Endothelial cell of umbilical vein (primary cell): ENCODE data around the gene RGL4. TPM values are rescaled to one million over a fixed set of nuclear protein-coding genes. Genes with fewer than 3 reads are reported as not detected.

Experiments
- BruUV-seq: library from RNA; stranded (reverse); fragments of 400-500 nt; replicated peaks from 2 replicates; lab custom pipeline; 2021; lab: Mats Ljungman, UMichigan
- CTCF ChIA-PET: fragments of 300-600, 350-600 bp; sonication (Branson Sonifier 250); formaldehyde crosslinking; loops from one replicate; lab custom pipeline; 2021; ENCODE audit warnings: antibody characterized with exemption, inconsistent platforms; lab: Charles Lee
- POLR2A ChIA-PET: fragments of 300-600, 350-600 bp; sonication (Branson Sonifier 250); formaldehyde crosslinking; loops from one replicate; lab custom pipeline; 2021; ENCODE audit warnings: antibody characterized with exemption, inconsistent platforms; lab: Charles Lee
- DNase-seq: peaks from one replicate; pipeline ENCODE4 v3.0.0-alpha.2; 2011; ENCODE audit warnings: low read depth, low spot score
- FAIRE-seq: peaks from 2 replicates; lab custom pipeline; 2011; peaks lifted over from hg19 to GRCh38; lab: Jason Lieb, UNC
- H2AFZ ChIP-seq: 2 replicates; pipeline ENCODE4 v1.6.0; 2012; ENCODE audit warnings: low read depth, low read length, control low read depth, inconsistent platforms
- H3K27ac ChIP-seq: 2 replicates; pipeline ENCODE4 v1.5.1; 2011; ENCODE audit warnings: low read depth, mild to moderate bottlenecking, control low read depth, low read length, moderate library complexity; ENCODE audit not compliant: insufficient read depth
- H3K27me3 ChIP-seq, 2 experiments: 2 replicates each; pipeline versions ENCODE4 v1.6.0 to v1.6.1; 2011; ENCODE audit warnings: low read length in 2 of 2, mixed read lengths in 1 of 2; ENCODE audit not compliant: control insufficient read depth in 2 of 2, insufficient read depth in 2 of 2
- H3K36me3 ChIP-seq, 2 experiments: 2 replicates in 1 of 2; 3 replicates in 1 of 2; pipeline ENCODE4 v1.5.1; 2011; ENCODE audit warnings: low read length in 2 of 2, mild to moderate bottlenecking in 1 of 2, moderate library complexity in 1 of 2; ENCODE audit not compliant: control insufficient read depth in 2 of 2, insufficient read depth in 2 of 2; ENCODE audit errors: extremely low read depth in 1 of 2
- H3K4me1 ChIP-seq: 3 replicates; pipeline ENCODE4 v1.5.1; 2011; ENCODE audit warnings: mild to moderate bottlenecking, low read length; ENCODE audit not compliant: control insufficient read depth, insufficient read depth; ENCODE audit errors: extremely low read depth
- H3K4me2 ChIP-seq: 2 replicates; pipeline ENCODE4 v1.6.1; 2011; ENCODE audit warnings: low read length, control low read depth, mixed read lengths; ENCODE audit not compliant: insufficient read depth
- H3K4me3 ChIP-seq, 3 experiments: fragments of 200-600 bp in 1 of 3; sonication (generic), shearing (Covaris generic) in 1 of 3; replicated peaks in 1 of 3; 2 replicates each; pipeline ENCODE4 v1.5.1; 2011 to 2016; ENCODE audit warnings: control low read depth in 3 of 3, low read length in 3 of 3, mild to moderate bottlenecking in 2 of 3, inconsistent platforms in 1 of 3, low read depth in 1 of 3, moderate library complexity in 1 of 3; ENCODE audit not compliant: insufficient read depth in 1 of 3
- H3K79me2 ChIP-seq: 2 replicates; pipeline ENCODE4 v1.6.0; 2012; ENCODE audit warnings: low read length, inconsistent platforms; ENCODE audit not compliant: control insufficient read depth, insufficient read depth
- H3K9ac ChIP-seq: replicated peaks from 2 replicates; pipeline ENCODE3; 2011; ENCODE audit warnings: low read length, control low read depth; ENCODE audit not compliant: insufficient read depth; ENCODE audit errors: extremely low read depth
- H3K9me1 ChIP-seq: replicated peaks from 3 replicates; pipeline ENCODE4 v1.6.0; 2011; ENCODE audit warnings: mild to moderate bottlenecking, low read length; ENCODE audit not compliant: control insufficient read depth, insufficient read depth; ENCODE audit errors: extremely low read depth
- H3K9me3 ChIP-seq: replicated peaks from 2 replicates; pipeline ENCODE4 v1.5.1; 2012; ENCODE audit warnings: low read length, inconsistent platforms; ENCODE audit not compliant: control insufficient read depth, insufficient read depth
- H4K20me1 ChIP-seq: replicated peaks from 2 replicates; pipeline ENCODE3; 2011; ENCODE audit warnings: mild to moderate bottlenecking, low read length; ENCODE audit not compliant: control insufficient read depth, insufficient read depth; ENCODE audit errors: extremely low read depth
- EZH2 ChIP-seq: IDR thresholded peaks from 2 replicates; pipeline ENCODE4 v1.6.1; 2012; ENCODE audit warnings: borderline replicate concordance, low read depth, mild to moderate bottlenecking, moderate library complexity, low read length, inconsistent platforms; ENCODE audit not compliant: severe bottlenecking
- GATA2 ChIP-seq: IDR thresholded peaks from 2 replicates; pipeline ENCODE4 v1.7.0; 2011; ENCODE audit warnings: low read depth, mild to moderate bottlenecking, moderate library complexity, mixed read lengths, low read length; ENCODE audit not compliant: insufficient read length, insufficient read depth
- dilution Hi-C: fragments of 300-500 bp; cut with MboI; formaldehyde crosslinking; loops from one replicate; pipeline ENCODE4 v1.15.0; 2019; ENCODE audit warnings: low sequenced_read_pairs; ENCODE audit not compliant: extremely low pct_ligation_motif_present
- intact Hi-C: fragments of 100-400 bp; cut with micrococcal nuclease; formaldehyde crosslinking; loops from one replicate; pipeline ENCODE4 v1.10.0; 2022
- polyA plus RNA-seq, 4 experiments: library from polyadenylated mRNA; depleted of rRNA in 3 of 4; stranded (reverse) in 3 of 4; unstranded in 1 of 4; fragments of >200 nt; gene quantifications; 2 replicates each; pipeline versions ENCODE4 v1.2.1 to v1.2.3, GENCODE V29; 2011 to 2012; ENCODE audit warnings: missing spikeins in 1 of 4
- total RNA-seq: library from RNA; stranded (reverse); gene quantifications from 2 replicates; pipeline ENCODE4 v1.2.3, GENCODE V29; 2021

RGL4 gene
- total and polyA plus RNA-seq, 2 donors (not counting 3 experiments of a cell fraction or from before 2014, with no cell fraction given): not detected

GRCh38 chr22:23720855-23721254 lies 30.0 kb downstream of the RGL4 start:
- TF ChIP-seq EZH2: no peak
- no peak for FAIRE-seq

GRCh38 chr22:23722160-23722559 lies 31.3 kb downstream of the RGL4 start:
- no peak for FAIRE-seq
- CTCF ChIA-PET: interaction anchor here (0.6 kb wide), 1 partner anchor 49 kb away, joined by 3 read pairs; no protein-coding TSS in a partner anchor
- no peak overlapping the region for H2AFZ ChIP-seq
- POLR2A ChIA-PET: no interaction called here
- intact Hi-C loops (no loop called here), dilution Hi-C loops (no loop called here)
- H3K79me2 ChIP-seq: no peaks in the 10 kb centered on the region
- H3K27ac ChIP-seq: no peak overlapping the region
- no peaks in the 10 kb centered on the region for H3K4me1 ChIP-seq
- no peaks in the 10 kb centered on the region for H3K9me1 ChIP-seq
- no TSS peak for BruUV-seq
- TF ChIP-seq EZH2 (no peak), GATA2 (no peak)
- H3K9me3 ChIP-seq: no peaks in the 10 kb centered on the region
- DNase-seq: no peak
- no peak overlapping the region for H3K4me3 ChIP-seq
- H3K4me2 ChIP-seq: no peak overlapping the region
- H4K20me1 ChIP-seq: no peaks in the 10 kb centered on the region
- no peaks in the 10 kb centered on the region for H3K36me3 ChIP-seq
- H3K9ac ChIP-seq: no peak overlapping the region
- no peaks in the 10 kb centered on the region for H3K27me3 ChIP-seq

More at GRCh38 chr22:23720855-23721254, 30.0 kb downstream of the RGL4 start:
- no peaks in the 10 kb centered on the region for H4K20me1 ChIP-seq
- intact Hi-C loops (no loop called here), dilution Hi-C loops (no loop called here)
- peaks cover 11% of the 10 kb centered on the region for H3K79me2 ChIP-seq
- no peaks in the 10 kb centered on the region for H3K9me3 ChIP-seq
- H3K27me3 ChIP-seq: no peaks in the 10 kb centered on the region
- H2AFZ ChIP-seq: no peak overlapping the region
- H3K9ac ChIP-seq: no peak overlapping the region
- DNase-seq: no peak
- no peak overlapping the region for H3K4me3 ChIP-seq
- CTCF ChIA-PET: no interaction called here
- POLR2A ChIA-PET: no interaction called here
- H3K36me3 ChIP-seq: no peaks in the 10 kb centered on the region
- no peak overlapping the region for H3K4me2 ChIP-seq
- H3K9me1 ChIP-seq: no peaks in the 10 kb centered on the region
- BruUV-seq: no TSS peak
- no peak overlapping the region for H3K27ac ChIP-seq
- no peaks in the 10 kb centered on the region for H3K4me1 ChIP-seq
